Activated CD4-positive, CD25-positive, alpha-beta regulatory T cell treated with anti-CD3 and anti-CD28 coated beads, Interleukin-2, amount 50 U/mL, for 16 hours (primary cell): Measurements from ENCODE around the gene DUS2.
A peak's percentile ranks its signal among the peaks of the same experiment; 100 is the strongest.

Experiments used
- DNase-seq: peaks from one replicate; pipeline ENCODE4 v3.0.0-alpha.2; 2020; ENCODE audit warnings: low read depth, low spot score

Gene DUS2

GRCh38 chr16:68077866-68078700 is 55.0 kb downstream of the DUS2 start:
- DNase-seq, result no peak

GRCh38 chr16:68078701-68079375 is 55.8 kb downstream of the DUS2 start:
- no peak for DNase-seq

- no peak for DNase-seq
These were observed 56.2 kb downstream of the DUS2 start for GRCh38 chr16:68079376-68079625.

- DNase-seq, result peak; percentile 48
These were observed 56.7 kb downstream of the DUS2 start for GRCh38 chr16:68079626-68080344.

GRCh38 chr16:68081861-68082628 is 59.0 kb downstream of the DUS2 start:
- no peak for DNase-seq

GRCh38 chr16:68082629-68083238 is 59.6 kb downstream of the DUS2 start:
- DNase-seq, result no peak

- DNase-seq, result no peak
These were observed 60.2 kb downstream of the DUS2 start for GRCh38 chr16:68083239-68083781.

- DNase-seq, result no peak
These were observed 60.9 kb downstream of the DUS2 start for GRCh38 chr16:68083861-68084503.

GRCh38 chr16:68084504-68085258 is 61.6 kb downstream of the DUS2 start:
- DNase-seq, result peak; percentile 74

- peak; percentile 97 for DNase-seq
These were observed 62.4 kb downstream of the DUS2 start, which contains the start of gene NFATC3 for GRCh38 chr16:68085259-68086071. Gene NFATC3, plus strand, starts transcription at chr16:68085370. Its CDS starts 312 bp downstream, at chr16:68085682.

GRCh38 chr16:68086336-68086841 is 63.3 kb downstream of the DUS2 start:
- no peak for DNase-seq

- no peak for DNase-seq
These were observed 63.8 kb downstream of the DUS2 start for GRCh38 chr16:68086860-68087268.

GRCh38 chr16:68087688-68088087 is 64.6 kb downstream of the DUS2 start:
- DNase-seq, result no peak

GRCh38 chr16:68088130-68088972 is 65.3 kb downstream of the DUS2 start:
- DNase-seq, result no peak

- DNase-seq, result no peak
These were observed 66.0 kb downstream of the DUS2 start for GRCh38 chr16:68089067-68089466.

- no peak for DNase-seq
These were observed 67.0 kb downstream of the DUS2 start for GRCh38 chr16:68090130-68090529.

- DNase-seq, result no peak
These were observed 67.4 kb downstream of the DUS2 start for GRCh38 chr16:68090533-68090932.
